Vagina (tissue), 2 donors: Measurements from ENCODE around the gene GOPC.

Source experiments
- CTCF ChIP-seq, 3 experiments: fragments of 450-650 bp in 2 of 3; fragments of 200-600 bp in 1 of 3; sonication (generic) in 1 of 3; IDR thresholded peaks; one replicate each; pipeline ENCODE4 v1.5.1; 2017 to 2019; ENCODE audit warnings: antibody characterized with exemption in 3 of 3, mild to moderate bottlenecking in 2 of 3, moderate library complexity in 2 of 3
- POLR2A ChIP-seq, 2 donors: fragments of 450-650 bp; IDR thresholded peaks; one replicate each; pipeline ENCODE4 v1.6.1; 2017; ENCODE audit warnings: antibody characterized with exemption in 2 of 2, mild to moderate bottlenecking in 2 of 2, moderate library complexity in 2 of 2

- TF ChIP-seq CTCF (IDR thresholded peaks at IDR 0.05) (no peak), POLR2A (IDR thresholded peaks at IDR 0.05) (no peak)
Measured at GRCh38 chr6:117615750-117616390, 13.6 kb upstream of the GOPC start.
